DMS79 (cell line): ENCODE data around the gene SPON2.
A peak's percentile ranks its signal among the peaks of the same experiment; 100 is the strongest.
"Not testable (repeated sequence)": the region's sequence is repeated elsewhere in the genome, so short reads cannot be mapped to it uniquely, and the experiment has no call there.

Source experiments
- DNase-seq: peaks from one replicate; lab custom pipeline; 2025; lab: John Stamatoyannopoulos, UW

SPON2 gene

GRCh38 chr4:1151541-1151940 is 20.8 kb downstream of the SPON2 start:
- no peak for DNase-seq

- DNase-seq, result no peak
These were observed 21.5 kb downstream of the SPON2 start for GRCh38 chr4:1150875-1151274.

GRCh38 chr4:1139860-1140259 is 32.5 kb downstream of the SPON2 start:
- no peak for DNase-seq

GRCh38 chr4:1137850-1138249 is 34.5 kb downstream of the SPON2 start:
- no peak for DNase-seq

- no peak for DNase-seq
These were observed 35.2 kb downstream of the SPON2 start for GRCh38 chr4:1137063-1137776.

- no peak for DNase-seq
These were observed 36.3 kb downstream of the SPON2 start for GRCh38 chr4:1136048-1136447.

- no peak for DNase-seq
These were observed 39.4 kb downstream of the SPON2 start for GRCh38 chr4:1133033-1133432.

GRCh38 chr4:1130316-1131186 is 41.8 kb downstream of the SPON2 start:
- peak; percentile 1 for DNase-seq

GRCh38 chr4:1126506-1126905 is 45.9 kb downstream of the SPON2 start:
- no peak for DNase-seq

- DNase-seq, result not testable (repeated sequence)
These were observed 46.9 kb downstream of the SPON2 start for GRCh38 chr4:1125466-1125865.

- DNase-seq, result no peak
These were observed 47.6 kb downstream of the SPON2 start for GRCh38 chr4:1124818-1125217.

GRCh38 chr4:1122505-1122904 is 49.9 kb downstream of the SPON2 start:
- no peak for DNase-seq
